COLO829 (cell line): Measurements from ENCODE around the gene DEF6.

Experiments
- DNase-seq: peaks from one replicate; pipeline ENCODE4 v3.0.0; 2012; ENCODE audit warnings: low spot score

Gene DEF6, protein sequence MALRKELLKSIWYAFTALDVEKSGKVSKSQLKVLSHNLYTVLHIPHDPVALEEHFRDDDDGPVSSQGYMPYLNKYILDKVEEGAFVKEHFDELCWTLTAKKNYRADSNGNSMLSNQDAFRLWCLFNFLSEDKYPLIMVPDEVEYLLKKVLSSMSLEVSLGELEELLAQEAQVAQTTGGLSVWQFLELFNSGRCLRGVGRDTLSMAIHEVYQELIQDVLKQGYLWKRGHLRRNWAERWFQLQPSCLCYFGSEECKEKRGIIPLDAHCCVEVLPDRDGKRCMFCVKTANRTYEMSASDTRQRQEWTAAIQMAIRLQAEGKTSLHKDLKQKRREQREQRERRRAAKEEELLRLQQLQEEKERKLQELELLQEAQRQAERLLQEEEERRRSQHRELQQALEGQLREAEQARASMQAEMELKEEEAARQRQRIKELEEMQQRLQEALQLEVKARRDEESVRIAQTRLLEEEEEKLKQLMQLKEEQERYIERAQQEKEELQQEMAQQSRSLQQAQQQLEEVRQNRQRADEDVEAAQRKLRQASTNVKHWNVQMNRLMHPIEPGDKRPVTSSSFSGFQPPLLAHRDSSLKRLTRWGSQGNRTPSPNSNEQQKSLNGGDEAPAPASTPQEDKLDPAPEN

DNA sequence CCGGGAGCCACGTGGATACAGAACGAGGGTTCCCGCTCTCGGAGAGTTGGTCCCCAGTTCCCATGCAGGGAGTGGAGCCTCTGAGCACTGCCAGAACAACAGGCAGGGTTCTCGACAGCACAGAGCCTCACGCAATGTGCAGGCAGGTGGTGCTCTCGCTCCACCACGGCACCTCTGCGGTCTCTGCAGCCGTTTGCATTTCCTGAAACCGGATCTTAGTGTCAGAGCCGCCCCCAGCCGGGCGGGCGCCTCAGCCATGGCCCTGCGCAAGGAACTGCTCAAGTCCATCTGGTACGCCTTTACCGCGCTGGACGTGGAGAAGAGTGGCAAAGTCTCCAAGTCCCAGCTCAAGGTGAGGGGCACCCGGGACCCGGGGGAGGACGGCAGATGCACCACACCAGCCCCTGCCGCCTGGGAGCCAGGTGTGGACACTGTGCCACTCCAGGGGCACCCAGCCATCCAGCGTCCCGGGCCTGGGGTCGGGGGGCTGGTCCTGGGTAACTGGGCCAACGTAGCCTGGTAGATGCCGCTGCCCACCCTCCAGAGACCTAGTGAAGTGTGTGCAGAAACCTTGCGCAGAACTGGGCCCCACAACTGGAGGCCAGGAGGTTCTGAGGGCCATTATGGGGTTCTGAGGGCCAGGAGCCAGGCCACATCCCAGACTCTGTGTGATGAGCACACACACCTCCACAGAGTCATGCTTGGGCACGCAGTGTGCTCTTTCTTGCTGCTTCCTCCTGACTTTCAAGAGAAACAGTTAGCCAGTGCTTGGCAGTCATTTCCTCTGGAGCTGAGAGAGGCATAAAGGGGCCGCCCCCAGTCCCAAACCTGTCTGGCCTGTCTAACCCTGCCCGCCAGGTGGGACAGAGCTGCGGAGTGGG is at the start of gene DEF6:
Gene DEF6, plus strand, starts transcription at position 218 of the 881 bp plus-strand sequence. Its CDS starts 39 bp downstream, at position 257.
- DNase-seq = no peak

DNA sequence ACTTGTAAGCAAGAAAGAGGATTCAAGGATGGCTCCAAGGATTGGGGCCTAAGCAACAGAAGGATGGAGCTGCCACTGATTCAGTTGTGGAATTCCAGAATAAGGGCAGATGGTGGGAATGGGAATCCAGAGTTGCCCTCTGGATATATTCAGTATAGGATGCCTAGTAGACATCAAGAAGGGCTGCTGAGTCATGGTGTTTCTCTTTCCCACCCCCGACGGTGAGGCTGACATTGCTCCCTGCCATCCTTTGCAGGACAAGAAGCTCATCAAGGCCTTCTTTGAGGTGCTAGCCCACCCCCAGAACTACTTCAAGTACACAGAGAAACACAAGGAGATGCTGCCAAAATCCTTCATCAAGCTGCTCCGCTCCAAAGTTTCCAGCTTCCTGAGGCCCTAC is 49.3 kb upstream of the DEF6 start:
- DNase-seq = no peak

DNA sequence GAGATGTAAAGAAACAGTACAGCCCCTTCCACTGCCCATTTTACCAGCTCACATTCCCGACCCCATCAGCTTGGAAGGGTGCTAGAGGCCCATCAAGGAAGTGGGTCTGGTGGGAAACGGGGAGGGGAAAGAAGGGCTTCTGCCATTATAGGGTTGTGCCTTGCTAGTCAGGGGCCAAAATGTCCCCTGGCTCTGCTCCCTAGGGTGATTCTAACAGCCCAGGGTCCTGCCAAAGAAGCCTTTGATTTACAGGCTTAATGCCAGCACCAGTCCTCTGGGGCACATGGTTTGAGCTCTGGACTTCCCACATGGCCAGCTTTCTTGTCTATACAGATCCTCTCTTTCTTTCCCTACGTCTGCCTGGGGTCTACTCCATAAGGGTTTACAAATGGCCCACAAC is 48.7 kb upstream of the DEF6 start:
- DNase-seq = no peak

DNA sequence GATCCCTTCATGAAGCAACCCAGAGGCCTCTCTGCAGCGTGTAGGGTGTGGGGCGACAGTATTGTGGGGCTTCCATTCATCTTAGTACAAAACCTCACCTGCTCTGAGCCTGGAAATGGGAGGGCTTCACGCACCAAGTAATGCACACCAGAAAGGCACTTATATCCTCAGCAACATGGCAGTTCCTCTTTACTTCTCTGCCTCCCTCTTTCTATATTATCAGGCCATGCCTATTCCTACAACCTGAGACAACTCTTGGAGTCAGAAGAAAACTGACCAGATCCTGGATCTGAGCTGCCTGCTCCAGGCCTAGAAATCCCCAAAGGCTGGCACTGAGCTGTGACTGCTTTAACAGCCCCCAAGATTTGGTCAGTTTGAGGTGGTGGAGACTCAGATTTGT is 45.7 kb upstream of the DEF6 start:
- DNase-seq = no peak

DNA sequence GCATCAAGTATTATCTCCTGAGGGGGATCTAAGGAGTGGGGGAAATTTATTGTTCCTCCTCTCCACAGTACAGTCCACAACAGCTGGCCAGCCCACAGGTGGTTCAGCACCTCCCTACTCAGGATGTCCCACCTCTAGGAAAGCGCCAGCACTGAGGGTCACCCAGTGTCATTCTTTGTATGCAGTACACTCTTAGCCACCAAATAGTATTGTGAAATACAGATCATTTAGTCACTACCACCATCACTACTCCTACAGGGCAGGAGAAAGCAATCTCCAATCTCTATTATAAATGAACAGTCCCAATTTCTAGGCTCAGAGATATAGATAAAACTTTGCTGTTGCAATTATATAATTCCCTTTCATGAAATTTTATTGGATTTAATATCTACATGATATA is 44.4 kb upstream of the DEF6 start:
- no peak for DNase-seq

DNA sequence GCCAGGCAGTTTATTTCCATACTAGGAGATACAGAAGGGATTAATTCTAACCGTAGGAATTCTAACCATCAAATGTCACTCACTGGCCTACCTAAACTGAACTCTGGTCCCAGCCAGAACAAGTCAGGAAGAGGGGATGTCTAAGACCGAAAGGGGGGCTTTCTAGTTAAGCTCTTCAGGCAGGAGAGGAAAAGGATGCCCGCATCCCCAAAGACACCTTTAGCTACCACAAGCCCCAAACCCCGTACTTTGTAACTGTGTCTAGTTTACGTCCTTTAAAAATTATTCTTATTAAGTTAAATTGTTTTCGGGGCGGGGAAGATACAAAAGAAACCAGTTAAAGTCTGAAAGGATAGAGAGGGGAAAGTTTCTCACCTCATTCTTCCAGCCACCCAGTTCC is 39.3 kb upstream of the DEF6 start:
- no peak for DNase-seq

DNA sequence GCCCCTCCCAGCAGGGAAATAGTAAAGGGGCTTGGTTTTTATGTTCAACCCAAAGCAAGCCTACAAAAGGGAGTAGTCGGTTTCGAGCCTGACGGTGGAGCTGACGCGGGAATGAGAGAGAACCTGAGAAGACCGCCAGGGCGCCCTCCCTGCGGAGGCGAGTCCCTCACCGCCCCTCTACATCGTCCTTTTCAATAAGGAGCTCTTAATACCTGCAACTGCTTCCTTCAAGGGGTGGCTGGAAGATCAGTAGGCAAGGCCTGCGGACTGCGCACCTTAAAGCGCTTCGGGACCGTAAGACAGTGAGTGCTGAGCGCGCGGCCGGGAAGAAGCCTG is 38.8 kb upstream of the DEF6 start:
- DNase-seq = peak; percentile 49

DNA sequence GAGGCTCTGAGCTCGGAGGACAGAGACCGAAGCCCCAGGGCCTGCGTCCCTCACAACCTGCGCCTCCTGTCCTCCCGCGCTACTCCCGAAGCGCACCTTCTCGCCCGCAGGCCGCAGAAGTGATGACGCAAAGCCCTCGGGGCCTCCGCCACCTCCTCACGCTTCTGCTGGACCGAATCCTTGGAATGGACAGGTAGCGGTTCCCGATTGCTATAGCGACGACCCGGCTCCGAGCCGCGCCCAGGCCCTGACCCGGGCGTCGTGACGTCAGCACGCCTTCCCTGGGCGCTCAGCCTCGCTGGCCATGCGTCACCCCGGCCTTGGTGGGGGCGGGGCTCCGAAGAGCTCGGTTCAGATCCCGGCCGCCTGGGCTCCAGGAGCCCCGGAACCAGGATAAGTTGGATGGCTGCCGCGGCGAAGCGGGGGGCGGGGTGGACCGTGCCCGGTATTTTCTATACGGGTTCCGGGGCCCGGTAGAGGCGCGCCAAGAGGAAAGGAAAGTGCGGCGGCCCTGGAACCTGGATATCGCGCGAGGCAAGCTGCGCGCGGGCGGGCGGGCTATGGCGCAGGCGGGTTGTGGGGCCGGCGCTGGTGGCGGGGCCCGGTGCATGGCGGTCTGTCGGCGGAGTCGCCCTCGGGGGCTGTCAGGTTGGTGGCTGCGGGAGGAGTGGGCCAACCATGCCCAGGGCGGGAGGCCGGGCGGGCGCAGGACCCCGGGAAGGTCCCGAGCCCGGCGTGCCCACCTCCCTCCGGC is 38.2 kb upstream of the DEF6 start, which contains the start of gene ZNF76:
Gene ZNF76, plus strand, starts transcription at position 542 of the 754 bp plus-strand sequence. CDS start 21,417 bp downstream, outside the sequence.
- peak; percentile 98 for DNase-seq

DNA sequence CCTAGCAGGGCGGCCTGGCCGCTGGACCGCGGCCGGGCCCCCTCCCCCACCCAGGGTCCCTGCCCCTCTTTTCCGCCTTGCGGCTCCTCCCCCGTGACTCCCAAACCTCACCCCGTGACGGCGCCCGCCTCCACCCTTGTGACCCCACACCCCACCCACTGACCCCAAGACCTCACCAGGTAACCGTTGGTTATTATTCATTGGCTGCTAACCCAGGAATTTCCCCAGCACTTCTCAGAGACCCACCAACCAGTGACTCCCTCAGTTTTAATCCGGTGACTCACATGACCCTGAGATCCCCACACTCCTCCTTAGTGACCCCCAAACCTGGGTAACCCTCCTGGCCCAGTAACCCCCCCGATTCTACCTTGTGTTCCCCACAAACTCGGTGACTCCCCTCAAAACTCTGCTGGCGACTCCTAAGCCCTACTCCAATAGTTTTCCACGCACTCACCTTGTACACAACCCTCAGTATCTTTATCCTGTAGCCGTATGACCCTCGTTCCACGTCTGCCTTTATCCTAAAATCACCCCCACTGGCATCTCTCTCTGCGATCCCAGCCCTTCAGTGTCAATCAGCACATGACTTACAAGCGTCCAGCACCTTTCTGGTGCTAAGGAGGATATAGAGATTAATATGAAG is 37.5 kb upstream of the DEF6 start:
- peak; percentile 45 for DNase-seq

DNA sequence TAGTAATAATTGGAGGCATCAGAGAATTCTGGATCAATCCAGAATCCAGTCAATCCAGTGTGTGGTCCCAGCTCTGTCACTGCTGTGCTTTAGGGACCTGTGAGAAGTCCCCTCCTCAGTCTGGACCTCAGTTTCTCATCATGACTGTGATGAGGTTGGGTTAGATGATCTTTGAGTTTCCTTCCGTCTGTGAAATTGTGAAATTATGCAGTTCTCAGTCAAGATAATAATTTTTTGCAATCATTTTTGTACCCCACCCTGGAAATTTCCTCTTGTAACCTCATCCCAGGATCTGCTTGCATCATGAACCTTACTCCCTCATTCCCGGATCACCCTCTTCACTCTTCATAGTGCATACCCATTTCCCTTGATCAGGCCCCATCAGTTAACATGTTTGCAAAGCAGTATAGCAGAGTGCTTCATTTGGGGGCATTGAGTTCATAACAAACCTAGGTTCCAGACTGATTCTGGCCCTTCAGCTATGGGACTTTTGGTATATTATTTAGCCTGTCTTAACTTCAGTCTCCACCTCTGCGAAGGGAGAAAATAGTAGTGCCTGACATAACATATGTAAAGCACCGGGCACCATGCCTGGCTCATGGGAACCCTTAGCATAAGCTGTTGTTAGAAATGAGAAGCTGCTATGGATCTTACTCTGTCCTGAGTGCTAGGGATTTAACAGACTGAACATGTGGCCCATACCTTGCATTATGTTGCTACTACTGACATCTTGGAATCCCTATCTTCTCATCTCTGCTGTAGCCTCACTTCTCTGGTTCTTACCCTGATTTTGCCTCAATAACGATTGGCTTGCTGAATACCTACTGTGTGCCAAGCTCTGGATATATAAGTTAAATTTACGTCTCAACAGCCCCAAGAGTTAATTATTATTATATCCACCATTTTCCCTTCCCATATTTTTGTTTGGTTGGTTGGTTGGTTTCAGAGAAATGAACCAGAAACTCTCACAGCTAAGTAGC is 36.7 kb upstream of the DEF6 start:
- no peak for DNase-seq

DNA sequence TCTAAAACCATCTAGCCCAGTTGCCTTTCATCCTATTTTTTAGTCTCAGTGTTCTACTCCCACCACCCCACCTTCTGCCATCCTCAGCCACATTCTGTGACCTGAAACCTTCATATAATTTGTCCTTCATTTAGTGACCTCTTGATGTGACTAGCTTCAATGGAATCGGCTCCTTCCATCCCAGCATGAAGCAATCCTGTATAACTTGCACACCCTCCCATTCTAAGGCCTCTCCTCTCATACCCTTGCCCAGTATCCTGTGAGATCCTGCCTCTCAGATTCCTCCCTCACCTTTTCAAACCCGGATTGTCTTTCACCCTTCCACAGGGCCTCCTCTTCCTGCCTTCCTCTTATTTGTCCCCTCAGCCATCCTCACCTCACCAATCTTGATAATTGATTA is 35.0 kb upstream of the DEF6 start:
- no peak for DNase-seq

DNA sequence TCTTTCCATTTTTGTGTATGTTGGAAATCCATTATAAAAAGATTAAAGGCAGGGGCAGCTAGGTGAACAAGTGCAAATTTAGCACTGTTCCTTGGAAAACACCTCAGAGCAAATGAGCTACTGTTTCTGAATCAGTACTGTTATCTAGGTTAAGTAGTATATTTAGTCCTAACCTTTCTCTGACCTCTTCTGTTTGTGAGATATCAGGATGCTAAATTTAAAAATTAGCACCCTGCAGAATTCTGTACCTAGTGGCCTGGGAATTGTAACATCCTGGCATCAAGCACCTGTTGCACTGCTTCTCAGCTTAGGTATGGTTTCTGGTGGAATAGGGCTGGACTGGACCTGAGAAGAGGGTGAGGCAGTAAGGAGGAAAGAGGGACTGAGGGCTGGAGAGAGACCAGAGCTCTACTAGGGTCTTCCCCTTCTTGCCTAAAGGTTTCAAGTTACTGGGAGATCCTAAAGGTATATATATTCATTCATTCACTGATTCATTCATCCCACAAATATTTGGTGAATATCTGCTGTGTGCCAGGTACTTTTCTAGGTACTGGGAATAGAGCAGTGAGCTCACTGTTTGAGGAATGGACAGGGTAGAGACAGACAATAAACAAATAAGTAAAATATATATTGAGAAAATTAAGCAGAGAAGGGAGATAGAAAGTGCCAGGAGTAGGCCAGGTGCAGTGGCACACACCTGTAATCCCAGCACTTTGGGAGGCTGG is 32.9 kb upstream of the DEF6 start:
- no peak for DNase-seq

DNA sequence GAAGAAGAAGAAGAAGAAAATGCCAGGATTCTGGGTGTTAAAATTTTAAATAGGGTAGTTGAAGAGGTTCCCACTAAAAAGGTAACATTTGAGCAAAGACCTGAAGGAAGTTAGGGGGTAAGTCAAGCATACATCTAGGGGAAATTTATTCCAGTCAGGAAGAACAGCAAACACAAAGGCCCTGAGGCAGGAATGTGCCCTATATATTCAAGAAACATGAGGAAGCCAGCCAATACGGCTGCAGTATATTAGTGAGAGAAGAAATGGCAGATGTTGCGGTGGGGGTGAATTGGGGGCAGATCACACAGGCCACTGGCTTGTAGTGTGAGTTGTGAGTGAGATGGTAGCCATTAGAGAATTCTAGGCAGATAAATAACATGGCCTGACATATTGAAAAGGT is 32.1 kb upstream of the DEF6 start:
- DNase-seq = no peak

DNA sequence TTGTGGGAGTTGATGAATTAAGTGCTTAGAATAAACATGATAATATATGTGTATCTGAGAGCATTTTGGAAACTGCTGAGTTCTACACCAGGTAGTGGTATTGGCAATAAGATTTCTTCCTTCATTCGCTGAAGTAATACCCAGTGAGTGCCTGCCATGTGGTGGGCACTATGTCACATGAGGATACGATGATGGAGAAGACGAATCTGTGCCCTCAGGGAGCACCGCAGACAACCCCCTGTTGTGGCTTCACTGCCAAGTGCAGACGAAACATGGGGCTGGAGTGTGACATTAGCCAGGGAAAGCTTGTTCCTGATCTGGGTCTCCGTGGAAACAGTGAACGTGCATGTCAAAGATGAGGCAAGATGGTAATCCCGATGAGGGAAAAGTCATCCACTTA is 30.2 kb upstream of the DEF6 start:
- no peak for DNase-seq

DNA sequence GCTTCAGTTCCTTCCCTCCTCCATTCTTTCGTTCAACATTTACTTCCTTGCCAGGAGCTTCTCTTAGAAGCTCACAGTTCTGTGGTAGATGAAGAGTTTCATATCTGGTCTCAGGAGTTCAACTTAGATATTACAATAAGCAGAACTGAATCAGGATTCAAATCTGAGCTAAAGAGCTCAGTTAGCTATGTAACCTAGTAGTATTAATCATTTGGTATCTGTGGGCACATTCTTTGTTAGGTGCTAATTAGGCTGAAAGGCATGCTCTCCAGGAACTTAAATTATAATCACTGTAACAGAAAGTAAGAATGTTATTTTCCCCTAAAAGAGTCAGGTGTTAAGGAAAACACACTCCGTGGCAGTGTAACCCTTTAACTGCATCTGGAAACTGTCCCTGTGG is 29.7 kb upstream of the DEF6 start:
- no peak for DNase-seq

DNA sequence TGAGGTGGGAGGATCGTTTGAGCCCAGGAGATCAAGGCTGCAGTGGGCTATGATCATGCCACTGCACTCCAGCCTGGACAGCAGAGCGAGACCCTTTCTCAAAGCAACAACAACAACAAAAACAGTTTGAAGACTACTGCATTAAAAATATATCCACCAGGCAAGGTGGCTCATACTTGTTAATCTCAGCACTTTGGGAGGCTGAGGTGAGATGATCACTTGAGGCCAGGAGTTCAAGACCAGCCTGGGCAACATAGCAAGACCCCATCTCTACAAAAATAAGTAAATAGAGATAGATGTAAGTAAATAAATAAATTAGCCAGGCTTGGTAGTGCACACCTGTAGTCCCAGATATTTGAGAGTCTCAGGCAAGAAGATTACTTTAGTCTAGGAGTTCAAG is 25.6 kb upstream of the DEF6 start:
- DNase-seq = no peak

DNA sequence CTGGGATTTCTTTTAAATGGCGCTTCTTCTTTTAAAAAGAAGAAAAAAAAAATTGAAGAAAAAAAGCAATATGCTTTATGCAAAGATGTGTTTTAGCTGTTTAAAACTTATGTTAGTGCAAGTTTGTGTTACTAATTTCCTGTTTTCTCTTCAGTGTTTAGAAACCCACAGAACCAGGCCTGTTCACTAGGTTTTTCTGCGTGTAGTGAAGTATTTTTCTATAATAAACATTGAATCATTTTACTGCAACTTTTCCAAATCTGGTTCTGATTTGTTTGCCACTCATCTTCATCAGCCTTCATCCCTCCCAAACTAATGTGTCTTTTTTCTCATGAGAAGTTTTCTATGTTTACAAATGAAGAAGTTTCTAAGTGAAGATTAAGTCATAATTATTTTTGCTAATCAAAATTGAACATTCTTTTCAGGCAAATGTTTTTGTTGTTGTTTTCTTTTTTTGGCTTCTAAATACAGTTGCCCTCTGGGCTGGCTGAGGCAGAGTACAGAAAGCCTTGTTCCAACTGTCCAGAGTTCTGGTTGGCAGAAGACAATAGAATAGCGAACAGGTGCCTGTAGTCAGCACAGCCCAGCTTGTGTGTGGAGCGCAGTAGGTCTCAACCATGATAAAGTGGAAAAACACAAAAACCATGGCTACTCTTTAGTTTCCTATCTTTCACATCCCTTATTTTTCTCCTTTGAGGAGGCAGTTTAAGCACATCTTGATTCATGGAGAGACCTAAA is 23.6 kb upstream of the DEF6 start:
- no peak for DNase-seq

DNA sequence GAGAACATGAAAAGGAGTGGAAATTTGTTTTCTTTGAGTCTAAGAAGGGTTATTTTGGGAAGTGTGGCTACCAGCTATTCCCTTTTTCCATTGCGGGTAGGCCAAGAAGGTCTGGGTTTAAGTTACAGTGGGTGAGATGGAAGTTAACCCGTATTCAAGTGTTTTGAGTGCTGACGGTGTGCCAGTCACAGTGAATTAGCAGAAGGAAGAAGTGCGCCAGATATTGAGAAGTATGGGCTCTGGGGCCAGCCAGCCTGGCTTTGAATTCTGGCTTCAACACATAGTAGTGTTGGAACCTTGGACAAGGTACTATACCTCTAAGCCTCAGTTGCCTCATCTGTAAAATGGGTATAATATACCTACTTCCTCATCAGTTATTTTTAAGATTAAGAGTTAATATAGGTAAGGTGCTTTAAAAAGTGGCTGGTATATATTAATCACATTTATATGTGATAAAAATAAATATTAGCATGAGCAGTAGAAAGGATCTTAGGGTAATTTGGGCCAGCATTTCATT is 21.8 kb upstream of the DEF6 start:
- DNase-seq = no peak

DNA sequence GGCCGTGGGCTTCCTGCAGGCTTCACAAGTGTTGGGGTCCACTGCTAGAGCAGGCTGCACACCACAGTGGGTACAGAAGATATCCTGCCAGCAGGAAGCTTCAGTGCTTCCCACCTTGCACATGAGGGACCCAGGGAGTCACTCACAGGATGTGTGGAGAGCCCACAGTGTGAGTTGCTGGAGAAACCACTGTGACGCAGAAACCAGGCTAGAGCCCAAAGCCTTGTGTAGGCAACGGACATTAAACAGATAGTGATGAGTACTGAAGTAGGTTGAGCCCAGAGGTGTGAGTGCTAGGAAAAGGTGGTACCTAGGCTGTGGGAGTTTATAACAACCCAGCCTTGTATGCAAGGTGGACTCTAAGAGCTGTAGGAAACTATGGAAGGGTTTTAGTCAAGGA is 18.9 kb upstream of the DEF6 start:
- no peak for DNase-seq
